H1 (cell line): ENCODE results near the gene ENTPD6. TPM values are rescaled to one million over a fixed set of nuclear protein-coding genes. Genes with fewer than 3 reads are reported as not detected.

Experiments used
- CTCF ChIA-PET: fragments of 300-600 bp; sonication (Branson Sonifier 250); formaldehyde crosslinking; loops from one replicate; lab custom pipeline; 2021; ENCODE audit not compliant: partially characterized antibody; lab: Charles Lee
- POLR2A ChIA-PET: fragments of 300-600 bp; sonication (Branson Sonifier 250); formaldehyde crosslinking; loops from one replicate; lab custom pipeline; 2021; ENCODE audit warnings: inconsistent platforms; ENCODE audit not compliant: partially characterized antibody; lab: Charles Lee
- DNase-seq, 2 experiments: peaks; one replicate each; pipeline versions ENCODE4 v3.0.0 to v3.0.0-alpha.2; 2010 to 2022; ENCODE audit warnings: low spot score in 2 of 2, low read depth in 1 of 2, mixed read lengths in 1 of 2
- FAIRE-seq: peaks from 2 replicates; lab custom pipeline; 2011; peaks lifted over from hg19 to GRCh38; lab: Jason Lieb, UNC
- H2AFZ ChIP-seq: 2 replicates; pipeline ENCODE4 v1.8.1; 2012; ENCODE audit warnings: low read length, inconsistent platforms
- H2AK5ac ChIP-seq: 2 replicates; pipeline ENCODE4 v1.6.1; 2013; ENCODE audit warnings: low read depth, low read length
- H2BK120ac ChIP-seq: replicated peaks from 2 replicates; pipeline ENCODE3; 2013; ENCODE audit warnings: low read depth, low read length, inconsistent platforms
- H2BK12ac ChIP-seq: 2 replicates; pipeline ENCODE4 v1.6.1; 2013; ENCODE audit warnings: low read depth, low read length
- H2BK15ac ChIP-seq: 2 replicates; pipeline ENCODE4 v1.6.1; 2013; ENCODE audit warnings: low read length
- H2BK20ac ChIP-seq: 2 replicates; pipeline ENCODE4 v1.6.1; 2013; ENCODE audit warnings: low read length
- H2BK5ac ChIP-seq: 2 replicates; pipeline ENCODE4 v1.6.1; 2013; ENCODE audit warnings: low read depth, low read length
- H3K14ac ChIP-seq: 2 replicates; pipeline ENCODE4 v1.6.1; 2013; ENCODE audit warnings: inconsistent platforms; ENCODE audit not compliant: insufficient read length
- H3K18ac ChIP-seq: 2 replicates; pipeline ENCODE4 v1.6.1; 2013; ENCODE audit warnings: low read length; ENCODE audit errors: extremely low read depth
- H3K23ac ChIP-seq: 2 replicates; pipeline ENCODE4 v1.6.1; 2013; ENCODE audit warnings: inconsistent platforms; ENCODE audit not compliant: insufficient read length
- H3K23me2 ChIP-seq: 2 replicates; pipeline ENCODE4 v1.6.1; 2013; ENCODE audit warnings: low read depth, low read length
- H3K27ac ChIP-seq: 2 replicates; pipeline ENCODE4 v1.6.1; 2011; ENCODE audit warnings: low read depth, low read length, inconsistent platforms
- H3K27me3 ChIP-seq, 4 experiments: replicated peaks in 1 of 4; 1 replicate in 1 of 4; 2 replicates in 3 of 4; pipeline versions ENCODE4 v1.6.1 to v1.8.1; 2011 to 2013; ENCODE audit warnings: low read length in 3 of 4, mild to moderate bottlenecking in 3 of 4, inconsistent platforms in 2 of 4, mixed read lengths in 2 of 4, moderate library complexity in 1 of 4; ENCODE audit not compliant: control insufficient read depth in 3 of 4, insufficient read depth in 3 of 4; ENCODE audit errors: extremely low read depth in 1 of 4
- H3K36me3 ChIP-seq, 4 experiments: 2 replicates each; pipeline versions ENCODE4 v1.6.1 to v1.8.1; 2011 to 2013; ENCODE audit warnings: mild to moderate bottlenecking in 4 of 4, low read length in 3 of 4, moderate library complexity in 2 of 4, control low read depth in 1 of 4, inconsistent platforms in 1 of 4; ENCODE audit not compliant: insufficient read depth in 4 of 4, control insufficient read depth in 2 of 4
- H3K4ac ChIP-seq: replicated peaks from 2 replicates; pipeline ENCODE3; 2013; ENCODE audit warnings: low read length, low read depth, mixed read lengths, inconsistent platforms; ENCODE audit not compliant: insufficient read length
- H3K4me1 ChIP-seq, 4 experiments: replicated peaks in 1 of 4; 1 replicate in 1 of 4; 2 replicates in 3 of 4; pipeline versions ENCODE4 v1.6.1 to v1.8.1; 2011 to 2013; ENCODE audit warnings: low read length in 3 of 4, inconsistent platforms in 2 of 4, mixed read lengths in 1 of 4; ENCODE audit not compliant: insufficient read depth in 4 of 4, control insufficient read depth in 3 of 4
- H3K4me2 ChIP-seq, 2 experiments: 2 replicates each; pipeline versions ENCODE4 v1.6.1 to v1.8.1; 2011 to 2013; ENCODE audit warnings: low read depth in 2 of 2, low read length in 2 of 2, control low read depth in 1 of 2, inconsistent platforms in 1 of 2, mild to moderate bottlenecking in 1 of 2; ENCODE audit not compliant: insufficient read depth in 1 of 2
- H3K4me3 ChIP-seq, 4 experiments: fragments of 200-600, 300-600 bp in 1 of 4; sonication (generic), shearing (Covaris generic), sonication (Bioruptor Twin) in 1 of 4; 2 replicates each; pipeline versions ENCODE4 v1.5.1 to v1.8.1; 2011 to 2016; ENCODE audit warnings: low read length in 4 of 4, low read depth in 3 of 4, control low read depth in 2 of 4, inconsistent platforms in 2 of 4, mild to moderate bottlenecking in 2 of 4, mixed read lengths in 1 of 4, moderate library complexity in 1 of 4; ENCODE audit not compliant: insufficient read depth in 2 of 4; ENCODE audit errors: extremely low read depth in 1 of 4
- H3K56ac ChIP-seq: replicated peaks from 2 replicates; pipeline ENCODE3; 2013; ENCODE audit warnings: low read depth, mild to moderate bottlenecking, mixed read lengths, low read length, inconsistent platforms; ENCODE audit not compliant: insufficient read length
- H3K79me1 ChIP-seq: 2 replicates; pipeline ENCODE4 v1.6.1; 2013; ENCODE audit warnings: low read depth, low read length, control low read depth
- H3K79me2 ChIP-seq, 2 experiments: 2 replicates each; pipeline versions ENCODE4 v1.6.1 to v1.8.1; 2012 to 2013; ENCODE audit warnings: low read length in 2 of 2, mild to moderate bottlenecking in 2 of 2, inconsistent platforms in 1 of 2; ENCODE audit not compliant: insufficient read depth in 2 of 2, control insufficient read depth in 1 of 2
- H3K9ac ChIP-seq, 4 experiments: replicated peaks in 1 of 4; 1 replicate in 1 of 4; 2 replicates in 3 of 4; pipeline versions ENCODE4 v1.6.1 to v1.8.1; 2011 to 2013; ENCODE audit warnings: low read depth in 3 of 4, low read length in 3 of 4, control low read depth in 2 of 4, mild to moderate bottlenecking in 2 of 4, moderate library complexity in 2 of 4, inconsistent platforms in 1 of 4; ENCODE audit errors: extremely low read depth in 1 of 4
- H3K9me3 ChIP-seq, 2 experiments: 2 replicates each; pipeline versions ENCODE4 v1.6.1 to v1.8.1; 2012 to 2013; ENCODE audit warnings: mild to moderate bottlenecking in 2 of 2, moderate library complexity in 2 of 2, control low read depth in 1 of 2, inconsistent platforms in 1 of 2, low read depth in 1 of 2, low read length in 1 of 2, mixed read lengths in 1 of 2; ENCODE audit not compliant: insufficient read depth in 2 of 2
- H4K20me1 ChIP-seq, 2 experiments: replicated peaks in 1 of 2; 2 replicates each; pipeline versions ENCODE3 to v1.8.1; 2011 to 2013; ENCODE audit warnings: inconsistent platforms in 2 of 2, low read length in 2 of 2, mild to moderate bottlenecking in 1 of 2; ENCODE audit not compliant: insufficient read depth in 2 of 2, control insufficient read depth in 1 of 2
- H4K5ac ChIP-seq: 2 replicates; pipeline ENCODE4 v1.6.1; 2013; ENCODE audit warnings: low read length, low read depth, mixed read lengths, inconsistent platforms; ENCODE audit not compliant: insufficient read length
- H4K8ac ChIP-seq: 2 replicates; pipeline ENCODE4 v1.8.0; 2013; ENCODE audit warnings: mild to moderate bottlenecking, moderate library complexity, low read length, inconsistent platforms; ENCODE audit not compliant: insufficient read depth; ENCODE audit errors: extremely low read depth
- H4K91ac ChIP-seq: replicated peaks from 2 replicates; pipeline ENCODE3; 2013; ENCODE audit warnings: low read length, mixed read lengths, inconsistent platforms; ENCODE audit not compliant: insufficient read length
- EGR1 ChIP-seq: IDR thresholded peaks from 2 replicates; pipeline ENCODE4 v1.6.1; 2011; ENCODE audit warnings: low read depth, low read length, borderline replicate concordance
- EZH2 ChIP-seq: fragments of 200-600 bp; sonication (generic); IDR thresholded peaks from 2 replicates; pipeline ENCODE4 v1.7.1; 2012; ENCODE audit warnings: low read depth, mild to moderate bottlenecking, moderate library complexity, low read length, inconsistent platforms; ENCODE audit not compliant: severe bottlenecking
- GABPA ChIP-seq: IDR thresholded peaks from 2 replicates; pipeline ENCODE4 v1.6.1; 2011; ENCODE audit warnings: mild to moderate bottlenecking, low read length, moderate library complexity, borderline replicate concordance; ENCODE audit not compliant: insufficient read depth
- POLR2AphosphoS5 ChIP-seq: IDR thresholded peaks from 2 replicates; pipeline ENCODE4 v1.6.1; 2011; ENCODE audit warnings: low read depth, low read length
- RFX5 ChIP-seq: IDR thresholded peaks from 2 replicates; pipeline ENCODE4 v1.6.1; 2011; ENCODE audit warnings: low read depth, low read length, improper control_type of control experiment, borderline replicate concordance
- SRF ChIP-seq: IDR thresholded peaks from 2 replicates; pipeline ENCODE4 v1.6.1; 2011; ENCODE audit warnings: mild to moderate bottlenecking, low read depth, low read length, moderate library complexity
- TBP ChIP-seq: IDR thresholded peaks from 2 replicates; pipeline ENCODE4 v1.6.1; 2011; ENCODE audit warnings: low read depth, low read length, improper control_type of control experiment
- TCF12 ChIP-seq: IDR thresholded peaks from 2 replicates; pipeline ENCODE4 v1.6.1; 2011; ENCODE audit warnings: low read depth, mild to moderate bottlenecking, low read length
- WGBS, 2 experiments: shearing (Covaris generic) in 1 of 2; methylation state at CpG; one replicate each; pipeline versions ENCODE4 v1.1.6 to v1.1.7; 2013 to 2015; ENCODE audit warnings: low lambda C conversion rate in 2 of 2, mixed read lengths in 2 of 2, inconsistent platforms in 1 of 2, low coverage in 1 of 2, missing lambda C conversion rate in 1 of 2; ENCODE audit not compliant: insufficient replicate concordance in 2 of 2, insufficient coverage in 1 of 2, insufficient read length in 1 of 2; ENCODE audit errors: extremely low coverage in 1 of 2, missing lambda C conversion rate in 1 of 2; 5-methylcytosine and 5-hydroxymethylcytosine counted together
- polyA plus RNA-seq, 7 experiments: library from polyadenylated mRNA; depleted of rRNA in 3 of 7; stranded (reverse) in 5 of 7; unstranded in 2 of 7; fragments of >200 nt in 5 of 7; fragments of 200-250 nt in 2 of 7; gene quantifications; 1 replicate in 5 of 7; 2 replicates in 1 of 7; 4 replicates in 1 of 7; pipeline versions ENCODE4 v1.2.1 to v1.2.3, GENCODE V29; 2011 to 2013; ENCODE audit warnings: missing spikeins in 2 of 7, mixed read lengths in 2 of 7
- total RNA-seq: library from RNA; stranded (reverse); fragmentation: NEBNext Ultra II Directional; extraction: Animal tissue kit (Norgen Biotek cat#: 25700); gene quantifications from 2 replicates; pipeline ENCODE4 v1.2.1, GENCODE V29; 2021

Gene ENTPD6
- total and polyA plus RNA-seq, 2 of the 8 experiments (the other 6 are each of a cell fraction or from before 2014, with no cell fraction given): 47.8 to 57.3 TPM

GRCh38 chr20:25147716-25148115 is 47.8 kb upstream of the ENTPD6 start:
- CTCF ChIA-PET: interaction anchor here (1.1 to 1.4 kb wide), 2 partner anchors 28 to 31 kb away, joined by 5 to 6 read pairs; no protein-coding TSS in a partner anchor
- POLR2A ChIA-PET: no interaction called here
- peak overlapping the region in 1 of 2 experiments; percentile 58; a peak in 1 of 4 replicates for H3K4me2 ChIP-seq
- TF ChIP-seq POLR2AphosphoS5 (no peak), EZH2 (no peak), TBP (no peak), RFX5 (no peak), SRF (no peak), GABPA (no peak), TCF12 (no peak), EGR1 (no peak)

More at GRCh38 chr20:25147716-25148115, 47.8 kb upstream of the ENTPD6 start:
- Histone ChIP-seq H3K27me3 (peaks cover 8 to 36% (median 32%) of the 10 kb centered on the region in 4 experiments), H3K56ac (no peak overlapping the region), H4K91ac (no peak overlapping the region), H3K27ac (no peak overlapping the region), H2BK5ac (no peak overlapping the region), H2AFZ (0 out of 2 replicates have a peak overlapping the region, but pooled peaks have one; percentile 17), H3K23ac (no peak overlapping the region), H3K9me3 (no peaks in the 10 kb centered on the region; a peak in 1 of 4 replicates), H4K5ac (no peak overlapping the region), H3K23me2 (no peaks in the 10 kb centered on the region), H3K79me1 (no peaks in the 10 kb centered on the region), H2BK15ac (no peak overlapping the region), H3K14ac (no peak overlapping the region), H4K8ac (no peak overlapping the region), H2BK120ac (no peak overlapping the region), H3K79me2 (no peaks in the 10 kb centered on the region), H2AK5ac (no peak overlapping the region), H3K9ac (no peak overlapping the region), H3K4ac (no peak overlapping the region), H3K36me3 (no peaks in the 10 kb centered on the region), H4K20me1 (no peaks in the 10 kb centered on the region), H3K4me3 (peak overlapping the region in 1 of 4 experiments; percentile 51; a peak in 1 of 8 replicates), H3K18ac (no peak overlapping the region), H2BK20ac (no peak overlapping the region), H3K4me1 (peaks cover 0 to 2% (median 0%) of the 10 kb centered on the region in 4 experiments; a peak in 3 of 7 replicates), H2BK12ac (no peak overlapping the region)
- DNase-seq (no peak), FAIRE-seq (no peak)
- WGBS, 2 experiments: 95% methylated on average over 13 of the region's 15 CpGs; no CpG with 5 or more reads in 1 of the 2 experiments
